Measurements from ENCODE around the gene RGS7BP. TPM values are rescaled to one million over a fixed set of nuclear protein-coding genes. Genes with fewer than 3 reads are reported as not detected.

The RGS7BP gene
- total RNA-seq, 4 donors from 2014 or later: 2.3 to 19.4 (median 7.2) TPM

DNA sequence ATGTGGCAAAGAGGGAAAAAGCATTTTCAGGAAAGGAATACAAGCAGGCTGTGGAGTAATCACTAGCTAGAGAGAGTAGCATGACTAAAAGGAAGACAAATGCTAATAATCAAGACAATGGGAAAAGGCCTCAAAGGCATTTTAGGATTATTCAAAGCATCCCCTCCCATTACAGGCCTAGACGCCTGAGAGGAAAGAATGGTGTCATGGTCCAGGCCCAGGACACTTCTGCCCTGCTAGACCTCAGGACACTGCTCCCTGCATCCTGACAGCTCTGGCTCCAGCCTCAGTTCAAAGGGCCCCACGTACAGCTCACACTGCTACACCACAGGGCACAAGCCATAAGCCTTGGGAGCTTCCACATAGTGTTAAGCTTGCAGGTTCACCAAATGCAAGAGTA lies 143.7 kb downstream of the RGS7BP start:
- Histone ChIP-seq H3K9me3 (no peaks in the 10 kb centered on the region), H3K27me3 (no peaks in the 10 kb centered on the region), H3K4me1 (no peaks in the 10 kb centered on the region), H3K27ac (no peak overlapping the region), H3K4me3 (no peak overlapping the region), H3K36me3 (no peaks in the 10 kb centered on the region)
- TF ChIP-seq POLR2A (IDR thresholded peaks at IDR 0.05) (no peak), CTCF (IDR thresholded peaks at IDR 0.05) (no peak)
- intact Hi-C loops (cut with DNase I; ENCODE audit: low total_unique reads): no loop called here
- no peak for DNase-seq

GRCh38 chr5:64653766-64654560 lies 148.1 kb downstream of the RGS7BP start:
- TF ChIP-seq POLR2A (IDR thresholded peaks at IDR 0.05) (no peak), CTCF (IDR thresholded peaks at IDR 0.05) (no peak)
- Histone ChIP-seq H3K36me3 (no peaks in the 10 kb centered on the region), H3K4me1 (no peaks in the 10 kb centered on the region), H3K27ac (no peak overlapping the region), H3K27me3 (no peaks in the 10 kb centered on the region), H3K9me3 (no peaks in the 10 kb centered on the region), H3K4me3 (no peak overlapping the region)
- DNase-seq: no peak
- intact Hi-C loops (cut with DNase I; ENCODE audit: low total_unique reads): no loop called here

- H3K4me3 ChIP-seq: no peak overlapping the region
These were observed 148.7 kb downstream of the RGS7BP start for GRCh38 chr5:64654561-64654938.

DNA sequence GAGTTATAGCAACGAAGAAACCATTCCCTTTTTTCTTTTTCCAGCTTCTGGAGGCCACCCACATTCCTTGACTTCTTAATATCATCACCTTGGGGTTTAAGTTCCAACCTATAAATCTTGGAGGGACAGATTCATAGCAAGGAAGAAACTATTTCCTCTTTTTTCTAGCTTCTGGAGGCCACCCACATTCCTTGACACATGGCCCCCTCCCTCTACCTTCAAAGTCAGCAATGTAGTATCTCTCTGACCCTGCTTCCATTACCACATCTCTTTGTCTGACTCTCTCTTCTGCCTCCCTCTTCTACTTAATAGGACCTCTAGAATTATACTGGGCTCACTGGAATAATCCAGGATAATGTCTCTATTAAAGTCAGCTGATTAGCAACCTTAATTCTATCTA lies 149.8 kb downstream of the RGS7BP start:
- H3K36me3 ChIP-seq: no peaks in the 10 kb centered on the region
- DNase-seq: no peak
- intact Hi-C loops (cut with DNase I; ENCODE audit: low total_unique reads): no loop called here

More at GRCh38 chr5:64654561-64654938, 148.7 kb downstream of the RGS7BP start:
- no peak for TF ChIP-seq CTCF (IDR thresholded peaks at IDR 0.05)
- TF ChIP-seq POLR2A (IDR thresholded peaks at IDR 0.05): no peak
- H3K9me3 ChIP-seq: no peaks in the 10 kb centered on the region
- intact Hi-C loops (cut with DNase I; ENCODE audit: low total_unique reads): no loop called here
- no peaks in the 10 kb centered on the region for H3K36me3 ChIP-seq
- H3K27ac ChIP-seq: no peak overlapping the region
- no peaks in the 10 kb centered on the region for H3K27me3 ChIP-seq
- DNase-seq: no peak
- H3K4me1 ChIP-seq: no peaks in the 10 kb centered on the region

More for the DNA sequence above, 149.8 kb downstream of the RGS7BP start:
- no peaks in the 10 kb centered on the region for H3K27me3 ChIP-seq
- no peak for TF ChIP-seq CTCF (IDR thresholded peaks at IDR 0.05)
- H3K4me3 ChIP-seq: no peak overlapping the region
- no peak overlapping the region for H3K27ac ChIP-seq
- H3K9me3 ChIP-seq: no peaks in the 10 kb centered on the region
- no peaks in the 10 kb centered on the region for H3K4me1 ChIP-seq
